HCT116 (cell line): Measurements from ENCODE around the gene EHMT1. TPM values are rescaled to one million over a fixed set of nuclear protein-coding genes. Genes with fewer than 3 reads are reported as not detected.
A peak's percentile ranks its signal among the peaks of the same experiment; 100 is the strongest.

Source experiments
- ATAC-seq: fragments of 200-7000 bp; cut with Tn5 transposase; 2 replicates; pipeline ENCODE4 v1.9.1; 2020; ENCODE audit warnings: mild to moderate bottlenecking, moderate library complexity
- BruUV-seq: library from RNA; stranded (reverse); fragments of 400-500 nt; replicated peaks from 2 replicates; lab custom pipeline; 2021; lab: Mats Ljungman, UMichigan
- CTCF ChIA-PET: fragments of 300-600 bp; sonication (Branson Sonifier 250); formaldehyde crosslinking; loops from one replicate; lab custom pipeline; 2021; ENCODE audit warnings: antibody characterized with exemption; lab: Charles Lee
- POLR2A ChIA-PET: fragments of 300-600, 350-600 bp; sonication (Branson Sonifier 250); formaldehyde crosslinking; loops from one replicate; lab custom pipeline; 2021; ENCODE audit warnings: antibody characterized with exemption; lab: Charles Lee
- RAD21 ChIA-PET, 2 experiments: fragments of 300-600 bp; sonication (Branson Sonifier 250); formaldehyde crosslinking; loops; one replicate each; lab custom pipeline; 2023; ENCODE audit warnings: low total read pairs in 2 of 2; ENCODE audit not compliant: uncharacterized antibody in 2 of 2, unreplicated experiment in 2 of 2, low non-redundant PET in 1 of 2; lab: Charles Lee
- DNase-seq: peaks from one replicate; pipeline ENCODE4 v3.0.0-alpha.2; 2010; ENCODE audit warnings: low read depth, low spot score
- H2AFZ ChIP-seq: fragments of 200-600 bp; shearing (Covaris generic), sonication (generic); 2 replicates; pipeline ENCODE4 v1.6.1; 2017; ENCODE audit warnings: low read depth, mixed run types, mixed read lengths, antibody characterized with exemption, low read length; ENCODE audit not compliant: poor library complexity, severe bottlenecking
- H3K27ac ChIP-seq: 2 replicates; pipeline ENCODE4 v1.5.1; 2012; ENCODE audit warnings: low read depth, low read length
- H3K27me3 ChIP-seq: fragments of 200-600 bp; sonication (generic); 2 replicates; pipeline ENCODE4 v1.6.1; 2016; ENCODE audit warnings: mixed run types, low read length, mixed read lengths; ENCODE audit not compliant: insufficient read depth
- H3K36me3 ChIP-seq, 2 experiments: fragments of 200-500 bp in 1 of 2; fragments of 200-600 bp in 1 of 2; sonication (Bioruptor generic) in 1 of 2; sonication (generic) in 1 of 2; 2 replicates each; pipeline versions ENCODE4 v1.5.1 to v1.6.1; 2014 to 2016; ENCODE audit warnings: low read length in 2 of 2, inconsistent platforms in 1 of 2, mixed read lengths in 1 of 2, mixed run types in 1 of 2; ENCODE audit not compliant: insufficient read depth in 2 of 2, control insufficient read depth in 1 of 2
- H3K4me1 ChIP-seq, 2 experiments: fragments of 200-600 bp in 1 of 2; sonication (generic) in 1 of 2; 2 replicates each; pipeline versions ENCODE4 v1.5.1 to v1.6.1; 2012 to 2017; ENCODE audit warnings: low read length in 2 of 2, inconsistent platforms in 1 of 2, mild to moderate bottlenecking in 1 of 2, mixed read lengths in 1 of 2, mixed run types in 1 of 2, moderate library complexity in 1 of 2; ENCODE audit not compliant: insufficient read depth in 2 of 2, control insufficient read depth in 1 of 2
- H3K4me2 ChIP-seq: fragments of 200-600 bp; sonication (generic); 2 replicates; pipeline ENCODE4 v1.6.1; 2017; ENCODE audit warnings: mixed run types, low read length, mixed read lengths
- H3K4me3 ChIP-seq, 2 experiments: fragments of 200-600 bp in 1 of 2; sonication (generic) in 1 of 2; replicated peaks in 1 of 2; 2 replicates each; pipeline ENCODE4 v1.5.1; 2011 to 2016; ENCODE audit warnings: low read length in 2 of 2, control low read depth in 1 of 2, low read depth in 1 of 2, mild to moderate bottlenecking in 1 of 2, mixed read lengths in 1 of 2, mixed run types in 1 of 2
- H3K79me2 ChIP-seq: fragments of 200-600 bp; sonication (generic); 2 replicates; pipeline ENCODE4 v1.6.1; 2017; ENCODE audit warnings: mild to moderate bottlenecking, mixed run types, low read length, moderate library complexity, mixed read lengths; ENCODE audit not compliant: insufficient read depth
- H3K9ac ChIP-seq: fragments of 200-600 bp; sonication (generic); 2 replicates; pipeline ENCODE4 v1.6.1; 2016; ENCODE audit warnings: low read length, mixed read lengths
- H3K9me2 ChIP-seq: fragments of 200-600 bp; sonication (generic), shearing (Covaris generic); 2 replicates; pipeline ENCODE4 v1.6.1; 2017; ENCODE audit warnings: mixed run types, mild to moderate bottlenecking, moderate library complexity; ENCODE audit not compliant: insufficient read depth
- H3K9me3 ChIP-seq, 2 experiments: fragments of 200-500 bp in 1 of 2; fragments of 200-600 bp in 1 of 2; sonication (Bioruptor generic) in 1 of 2; sonication (generic) in 1 of 2; 2 replicates each; pipeline ENCODE4 v1.6.1; 2014 to 2017; ENCODE audit warnings: low read length in 2 of 2, mixed read lengths in 2 of 2, inconsistent platforms in 1 of 2, low read depth in 1 of 2, mild to moderate bottlenecking in 1 of 2, mixed run types in 1 of 2, moderate library complexity in 1 of 2; ENCODE audit not compliant: control insufficient read depth in 1 of 2, insufficient read depth in 1 of 2
- H4K20me1 ChIP-seq: fragments of 200-600 bp; sonication (generic), shearing (Covaris generic); 2 replicates; pipeline ENCODE4 v1.6.1; 2017; ENCODE audit warnings: mixed run types, mild to moderate bottlenecking, moderate library complexity; ENCODE audit not compliant: insufficient read depth
- EZH2phosphoT487 ChIP-seq: fragments of 200-600 bp; IDR thresholded peaks from 2 replicates; pipeline ENCODE4 v1.6.1; 2018; ENCODE audit warnings: antibody characterized with exemption, borderline replicate concordance
- POLR2A ChIP-seq: IDR thresholded peaks from 2 replicates; pipeline ENCODE4 v1.7.0; 2011; ENCODE audit warnings: borderline replicate concordance; ENCODE audit not compliant: insufficient read depth, insufficient read length; ENCODE audit errors: extremely low read depth
- POLR2AphosphoS5 ChIP-seq: IDR thresholded peaks from 2 replicates; pipeline ENCODE4 v1.6.1; 2011; ENCODE audit warnings: mild to moderate bottlenecking, low read depth, low read length, moderate library complexity
- YY1 ChIP-seq: IDR thresholded peaks from 2 replicates; pipeline ENCODE4 v1.6.1; 2011; ENCODE audit warnings: low read length, low read depth, moderate library complexity, mild to moderate bottlenecking; ENCODE audit not compliant: insufficient replicate concordance; ENCODE audit errors: extremely low read depth
- ZFX ChIP-seq: fragments of 450-650 bp; IDR thresholded peaks from 2 replicates; pipeline ENCODE4 v1.6.1; 2017
- intact Hi-C: fragments of 100-400 bp; cut with micrococcal nuclease; formaldehyde crosslinking; loops from 2 replicates; pipeline ENCODE4 v1.10.0; 2022
- total RNA-seq: library from RNA; stranded (reverse); gene quantifications from one replicate; pipeline ENCODE4 v1.2.1, GENCODE V29; 2021; ENCODE audit not compliant: unreplicated experiment
- TF ChIP-seq, protein P1 (sequence below): IDR thresholded peaks from 2 replicates; pipeline ENCODE4 v1.6.1; 2012

EHMT1 gene
- total RNA-seq, 1 experiment from 2014 or later, result 86.1 TPM

DNA sequence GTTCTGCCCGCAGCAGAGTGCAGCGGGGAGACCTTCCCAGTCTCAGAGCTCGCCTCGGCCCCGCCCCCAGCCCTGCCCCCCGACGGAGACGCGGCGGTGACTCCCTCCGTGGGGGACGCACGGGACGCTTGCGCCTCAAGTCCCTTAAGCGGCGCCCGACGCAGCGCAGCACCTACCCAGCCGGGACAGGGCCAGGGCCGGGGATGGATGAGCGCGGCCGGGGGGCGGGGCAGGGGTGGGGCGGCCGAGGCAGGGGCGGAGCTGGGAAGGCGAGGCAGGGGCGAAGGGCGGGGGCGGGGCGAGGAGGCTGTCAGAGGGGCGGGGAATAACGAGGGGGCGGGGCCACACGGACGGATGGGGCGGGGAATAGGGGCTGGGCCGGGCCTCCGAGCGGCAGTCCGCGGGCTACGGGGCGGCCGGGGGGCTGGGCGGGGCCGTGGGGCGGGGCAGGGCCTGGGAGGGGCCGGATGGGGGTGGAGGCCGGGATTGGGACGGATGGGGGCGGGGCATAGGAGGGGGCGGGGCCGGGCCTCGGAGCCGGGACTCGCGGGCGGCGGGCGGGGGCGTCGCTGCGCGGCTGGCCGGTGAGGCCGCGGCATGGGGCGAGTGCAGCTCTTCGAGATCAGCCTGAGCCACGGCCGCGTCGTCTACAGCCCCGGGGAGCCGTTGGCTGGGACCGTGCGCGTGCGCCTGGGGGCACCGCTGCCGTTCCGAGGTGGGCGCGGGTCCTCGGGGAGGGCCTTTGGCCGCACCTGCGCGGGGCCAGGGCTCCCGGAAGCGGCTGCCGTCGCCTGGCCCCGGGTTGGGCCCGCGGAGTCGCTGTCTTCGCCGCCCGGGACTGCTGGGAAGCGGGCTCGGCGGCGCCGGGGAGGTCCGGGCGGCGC, 13.4 kb upstream of the EHMT1 start, which contains the start of gene ARRDC1:
ARRDC1 (plus strand) TSS at position 566 of the 884 bp plus-strand sequence; CDS start at position 598, 32 bp downstream.
- no peaks in the 10 kb centered on the region for H3K9me3 ChIP-seq
- ChIA-PET POLR2A (interaction anchor here (0.7 to 1.2 kb wide), 5 partner anchors 9 to 54 kb away, joined by 3 to 6 read pairs (median 4); partner anchors contain the start of genes EHMT1, MRPL41 and ZMYND19), CTCF (interaction anchor here (1.0 kb wide), 1 partner anchor 15 kb away, joined by 4 read pairs; the partner anchor contains the start of gene ZMYND19), RAD21 (interaction anchor here in 1 of 2 experiments (0.6 to 1.1 kb wide), 2 partner anchors 53 to 156 kb away, joined by 3 to 7 read pairs; partner anchors contain the start of gene MRPL41)
- peak within 1 kb of the TSS; percentile 65 to 85 for H3K4me3 ChIP-seq
- no TSS peak for BruUV-seq
- peak within 1 kb of the TSS; percentile 94 for H3K27ac ChIP-seq
- H3K4me1 ChIP-seq, result peaks cover 19 to 56% of the 10 kb centered on the region in 2 experiments
- intact Hi-C loops, result no loop called here
- H3K9me2 ChIP-seq, result no peaks in the 10 kb centered on the region
- no peaks in the 10 kb centered on the region for H3K27me3 ChIP-seq
- H3K4me2 ChIP-seq, result peak within 1 kb of the TSS; percentile 98
- ATAC-seq, result peak; percentile 92
- H2AFZ ChIP-seq, result no peak within 1 kb of the TSS
- DNase-seq, result peak; percentile 89
- TF ChIP-seq POLR2AphosphoS5, result peak; percentile 85
- peak; percentile 83; the same call in 1 of the 2 replicates for TF ChIP-seq ZFX
- no peak for TF ChIP-seq EZH2phosphoT487
- TF ChIP-seq, protein P1, sequence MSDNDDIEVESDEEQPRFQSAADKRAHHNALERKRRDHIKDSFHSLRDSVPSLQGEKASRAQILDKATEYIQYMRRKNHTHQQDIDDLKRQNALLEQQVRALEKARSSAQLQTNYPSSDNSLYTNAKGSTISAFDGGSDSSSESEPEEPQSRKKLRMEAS, result no peak
- TF ChIP-seq POLR2A, result peak; percentile 43
- no peaks in the 10 kb centered on the region for H4K20me1 ChIP-seq
- H3K36me3 ChIP-seq, result no peaks in the 10 kb centered on the region
- H3K79me2 ChIP-seq, result peaks cover 42% of the 10 kb centered on the region; the same call in 1 of the 2 replicates
- H3K9ac ChIP-seq, result peak within 1 kb of the TSS; percentile 86

DNA sequence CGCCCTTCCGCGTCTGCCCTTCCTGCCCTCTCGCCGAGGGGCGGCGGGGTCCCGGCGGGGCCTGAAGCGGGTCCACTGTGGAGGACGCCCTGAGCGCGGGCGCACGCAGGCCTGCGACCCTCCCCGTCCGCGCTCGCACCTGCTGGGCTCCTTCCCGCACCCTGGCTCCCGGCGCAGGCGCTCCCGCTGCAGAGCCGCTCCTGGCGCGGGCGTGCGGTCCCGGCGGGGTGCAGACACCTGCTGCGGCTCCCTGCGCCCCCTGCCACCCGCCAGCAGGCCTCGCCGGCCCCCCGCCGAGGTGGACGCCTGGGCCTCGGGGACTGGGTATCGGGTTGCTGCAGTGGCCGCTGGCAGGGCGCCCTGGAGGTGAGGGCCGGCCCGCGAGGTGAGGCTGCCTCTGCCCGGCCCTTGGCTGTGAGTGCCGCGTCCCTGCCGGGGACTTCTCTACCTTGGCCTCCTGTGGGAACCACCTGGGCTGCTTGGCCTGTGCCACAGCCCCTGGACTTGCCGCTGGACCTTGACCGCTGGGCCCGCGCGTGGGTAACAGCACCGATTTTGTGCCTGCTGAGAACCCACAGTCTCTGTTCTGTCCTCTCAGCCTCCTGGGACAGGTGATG, 12.7 kb upstream of the EHMT1 start:
- peak overlapping the region; percentile 65 to 85 for H3K4me3 ChIP-seq
- ChIA-PET POLR2A (no interaction called here), CTCF (no interaction called here), RAD21 (no interaction called here)
- H3K4me2 ChIP-seq, result peak overlapping the region; percentile 98
- H3K9ac ChIP-seq, result peak overlapping the region; percentile 86
- no peaks in the 10 kb centered on the region for H3K9me2 ChIP-seq
- ATAC-seq (peak; percentile 10), DNase-seq (no peak)
- H4K20me1 ChIP-seq, result no peaks in the 10 kb centered on the region
- H3K79me2 ChIP-seq, result peaks cover 42% of the 10 kb centered on the region; the same call in 1 of the 2 replicates
- peak; percentile 79 for TF ChIP-seq ZFX
- no peak for TF ChIP-seq YY1
- intact Hi-C loops, result no loop called here
- no peak overlapping the region for H2AFZ ChIP-seq
- BruUV-seq, result no TSS peak
- no peaks in the 10 kb centered on the region for H3K36me3 ChIP-seq
- no peaks in the 10 kb centered on the region for H3K9me3 ChIP-seq
- no peaks in the 10 kb centered on the region for H3K27me3 ChIP-seq
- peak overlapping the region; percentile 94 for H3K27ac ChIP-seq
- H3K4me1 ChIP-seq, result peaks cover 24 to 58% of the 10 kb centered on the region in 2 experiments
